PFSK-1 (cell line): ENCODE data around the gene RAD51B.

ENCODE experiments used
- FOXP2 ChIP-seq: optimal IDR thresholded peaks from 2 replicates; pipeline ENCODE3; 2011; ENCODE audit warnings: borderline replicate concordance, control low read depth, inconsistent platforms; ENCODE audit not compliant: insufficient read depth; ENCODE audit errors: extremely low read length, extremely low read depth
- POLR2AphosphoS5 ChIP-seq: IDR thresholded peaks from 2 replicates; pipeline ENCODE4 v1.6.1; 2012; ENCODE audit warnings: low read depth, mild to moderate bottlenecking, control low read depth, low read length, moderate library complexity
- SIN3A ChIP-seq: IDR thresholded peaks from 2 replicates; pipeline ENCODE4 v1.6.1; 2012; ENCODE audit warnings: mild to moderate bottlenecking, low read length, moderate library complexity, borderline replicate concordance; ENCODE audit not compliant: insufficient read depth
- TAF1 ChIP-seq: IDR thresholded peaks from 2 replicates; pipeline ENCODE4 v1.6.1; 2012; ENCODE audit warnings: low read length, control low read depth, borderline replicate concordance; ENCODE audit not compliant: insufficient read depth
- TF ChIP-seq, protein P1 (sequence below), 2 experiments: IDR thresholded peaks; 2 replicates each; pipeline versions ENCODE4 v1.6.1 to v1.8.0; 2011 to 2012; ENCODE audit warnings: low read depth in 2 of 2, low read length in 2 of 2, control low read depth in 1 of 2, inconsistent platforms in 1 of 2, mild to moderate bottlenecking in 1 of 2, moderate library complexity in 1 of 2; ENCODE audit not compliant: insufficient read depth in 1 of 2

RAD51B gene

DNA sequence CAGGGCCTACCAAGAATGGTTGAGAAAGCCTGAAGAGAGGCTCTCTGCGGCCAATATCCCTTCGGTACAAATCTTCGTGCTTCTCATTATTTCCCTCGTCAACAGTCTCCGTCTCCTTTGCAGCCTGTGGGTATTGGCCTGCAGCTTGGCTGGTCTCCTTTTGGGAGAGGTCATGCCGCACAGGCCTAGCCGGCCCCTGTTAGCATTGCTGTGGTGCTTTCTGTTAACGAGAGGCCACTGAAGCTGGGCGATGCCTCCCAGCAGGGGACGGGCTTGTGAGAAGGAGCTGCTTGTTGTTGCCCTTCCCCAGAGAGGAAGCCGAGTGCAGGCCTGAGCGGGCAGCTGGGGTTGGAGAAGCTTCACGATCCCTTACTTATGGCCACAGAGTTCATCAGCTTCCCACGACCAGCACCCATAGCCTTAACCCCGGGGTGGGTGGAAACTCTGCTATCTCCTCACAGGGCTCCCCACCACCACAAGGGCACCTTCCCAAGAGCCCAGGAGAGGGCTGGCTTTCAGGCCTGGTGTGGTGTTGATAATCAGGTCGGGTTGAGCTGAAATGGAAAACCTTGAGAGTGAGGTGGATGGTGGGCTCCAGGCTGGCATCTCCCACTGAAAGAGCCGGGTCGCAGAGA, 744.7 kb downstream of the RAD51B start:
- TF ChIP-seq POLR2AphosphoS5 (no peak), SIN3A (no peak), TAF1 (no peak)
- TF ChIP-seq, protein P1, sequence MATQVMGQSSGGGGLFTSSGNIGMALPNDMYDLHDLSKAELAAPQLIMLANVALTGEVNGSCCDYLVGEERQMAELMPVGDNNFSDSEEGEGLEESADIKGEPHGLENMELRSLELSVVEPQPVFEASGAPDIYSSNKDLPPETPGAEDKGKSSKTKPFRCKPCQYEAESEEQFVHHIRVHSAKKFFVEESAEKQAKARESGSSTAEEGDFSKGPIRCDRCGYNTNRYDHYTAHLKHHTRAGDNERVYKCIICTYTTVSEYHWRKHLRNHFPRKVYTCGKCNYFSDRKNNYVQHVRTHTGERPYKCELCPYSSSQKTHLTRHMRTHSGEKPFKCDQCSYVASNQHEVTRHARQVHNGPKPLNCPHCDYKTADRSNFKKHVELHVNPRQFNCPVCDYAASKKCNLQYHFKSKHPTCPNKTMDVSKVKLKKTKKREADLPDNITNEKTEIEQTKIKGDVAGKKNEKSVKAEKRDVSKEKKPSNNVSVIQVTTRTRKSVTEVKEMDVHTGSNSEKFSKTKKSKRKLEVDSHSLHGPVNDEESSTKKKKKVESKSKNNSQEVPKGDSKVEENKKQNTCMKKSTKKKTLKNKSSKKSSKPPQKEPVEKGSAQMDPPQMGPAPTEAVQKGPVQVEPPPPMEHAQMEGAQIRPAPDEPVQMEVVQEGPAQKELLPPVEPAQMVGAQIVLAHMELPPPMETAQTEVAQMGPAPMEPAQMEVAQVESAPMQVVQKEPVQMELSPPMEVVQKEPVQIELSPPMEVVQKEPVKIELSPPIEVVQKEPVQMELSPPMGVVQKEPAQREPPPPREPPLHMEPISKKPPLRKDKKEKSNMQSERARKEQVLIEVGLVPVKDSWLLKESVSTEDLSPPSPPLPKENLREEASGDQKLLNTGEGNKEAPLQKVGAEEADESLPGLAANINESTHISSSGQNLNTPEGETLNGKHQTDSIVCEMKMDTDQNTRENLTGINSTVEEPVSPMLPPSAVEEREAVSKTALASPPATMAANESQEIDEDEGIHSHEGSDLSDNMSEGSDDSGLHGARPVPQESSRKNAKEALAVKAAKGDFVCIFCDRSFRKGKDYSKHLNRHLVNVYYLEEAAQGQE (IDR thresholded peaks at IDR 0.05; ENCODE audit: insufficient read depth in 1 of 2, low read depth in 2 of 2, low read length in 2 of 2) = no peak

DNA sequence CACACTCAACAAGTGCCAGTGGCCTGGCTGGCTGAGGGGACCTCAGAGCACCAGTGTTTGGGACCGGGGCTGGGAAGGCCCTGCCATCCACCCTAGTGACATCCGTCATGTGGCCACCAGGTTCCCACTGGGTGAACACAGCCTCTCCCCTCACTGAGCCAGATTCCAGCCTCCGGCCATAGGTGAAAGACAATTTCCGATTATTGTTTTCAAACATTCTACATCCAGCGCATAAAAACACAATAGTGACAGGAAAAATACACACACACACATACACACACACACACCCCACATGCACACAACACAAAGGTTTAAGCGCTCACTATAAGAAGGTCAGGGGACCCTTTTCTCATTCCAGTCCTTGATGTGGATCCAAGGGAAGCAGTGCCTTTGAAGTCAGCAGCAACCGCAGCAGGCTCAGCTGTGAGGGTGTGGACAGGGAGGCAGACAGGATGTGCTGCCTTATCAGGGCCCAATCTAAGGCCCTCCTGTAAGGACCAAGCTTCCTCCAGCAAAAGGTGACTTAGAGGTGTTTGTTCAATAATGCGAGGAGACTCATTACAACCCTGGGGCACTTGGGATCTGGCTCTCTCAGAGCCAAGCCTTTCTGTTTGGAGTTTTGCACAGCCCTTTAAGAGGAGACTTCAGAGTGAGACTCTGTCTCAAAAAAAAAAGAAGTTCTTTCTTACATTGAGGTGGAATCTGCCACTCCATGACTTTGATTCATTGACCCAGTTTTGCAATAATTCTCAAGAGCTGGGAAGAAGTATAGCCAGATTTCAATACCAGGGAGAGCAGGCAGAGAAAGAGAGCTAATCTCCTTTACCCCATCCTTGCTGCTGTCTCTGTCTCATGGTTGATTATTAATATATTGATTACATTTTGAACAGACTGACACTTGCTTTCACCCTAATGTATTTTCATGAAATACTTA, 745.5 kb downstream of the RAD51B start:
- no peak for TF ChIP-seq SIN3A
- no peak for TF ChIP-seq TAF1
- TF ChIP-seq, protein P1 (IDR thresholded peaks at IDR 0.05; ENCODE audit: insufficient read depth in 1 of 2, low read depth in 2 of 2, low read length in 2 of 2) = no peak
- no peak for TF ChIP-seq FOXP2
- no peak for TF ChIP-seq POLR2AphosphoS5

DNA sequence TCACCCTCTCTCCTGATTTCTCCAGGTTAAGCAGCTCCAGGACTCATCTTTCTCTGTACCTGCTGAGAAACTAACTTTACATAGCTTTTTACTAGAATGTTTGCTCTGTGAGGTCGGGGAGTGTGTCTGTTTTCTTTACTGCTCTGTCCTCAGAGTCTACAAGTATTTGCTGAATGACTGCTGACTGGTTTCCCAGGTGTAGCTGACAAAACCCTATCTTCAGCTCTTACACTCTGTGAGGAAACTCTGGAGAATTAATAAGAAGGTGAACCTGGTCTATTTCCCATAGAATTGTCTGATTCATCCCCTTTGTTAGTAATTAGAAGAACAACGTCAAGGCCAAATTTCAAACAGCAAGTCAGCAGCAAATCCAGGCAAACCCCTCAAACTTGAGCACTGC, 746.5 kb downstream of the RAD51B start:
- TF ChIP-seq SIN3A (no peak), TAF1 (no peak), FOXP2 (no peak)
- TF ChIP-seq, protein P1 (IDR thresholded peaks at IDR 0.05; ENCODE audit: insufficient read depth in 1 of 2, low read depth in 2 of 2, low read length in 2 of 2) = no peak

DNA sequence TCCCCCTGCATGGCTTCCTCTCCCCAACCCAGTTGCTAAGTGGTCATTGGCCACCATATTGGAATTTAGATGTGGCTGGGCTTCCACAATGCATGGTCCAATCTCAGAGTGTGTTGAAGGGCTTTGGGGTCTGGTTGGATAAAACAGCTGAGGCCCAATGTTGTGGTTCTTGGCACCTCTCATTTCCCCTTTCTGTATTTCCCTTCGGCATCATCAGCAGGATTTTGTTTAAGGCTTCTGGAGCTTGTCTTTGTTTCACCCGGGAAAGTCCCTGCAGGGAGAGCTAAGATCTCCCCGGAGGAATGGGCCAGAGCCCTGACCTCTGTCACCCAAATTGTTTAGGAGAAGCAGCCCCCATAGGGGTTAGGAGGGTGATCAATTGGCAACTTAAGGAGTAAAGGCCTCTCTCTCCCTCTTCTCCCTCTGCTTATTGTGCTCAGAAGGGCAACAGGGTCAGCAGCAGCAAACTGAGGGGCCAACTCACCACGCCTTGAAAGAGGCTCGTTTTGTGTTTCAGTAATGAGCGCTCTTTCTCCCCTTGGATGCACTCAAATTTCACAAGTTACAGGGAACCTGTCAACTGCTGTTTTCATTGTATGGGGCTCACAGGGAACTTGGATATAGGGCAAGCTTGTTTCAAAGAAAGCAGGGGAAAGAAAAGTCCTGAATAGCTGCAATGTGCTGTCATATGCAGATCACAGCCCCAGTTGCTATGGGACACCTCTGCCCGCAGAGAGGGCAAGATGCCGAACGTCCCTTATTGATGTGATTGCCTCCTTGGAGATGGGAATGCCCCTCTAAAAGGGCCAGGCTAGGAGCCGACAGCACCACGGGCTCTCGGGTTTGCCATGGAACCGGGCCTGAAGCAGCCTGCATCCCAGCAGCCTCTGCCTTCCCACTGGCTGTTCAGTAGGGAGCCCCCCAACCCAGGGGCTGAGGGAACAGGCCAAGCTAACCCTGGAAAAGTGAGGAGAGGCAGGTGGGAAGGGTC, 749.6 kb downstream of the RAD51B start:
- TF ChIP-seq FOXP2 (no peak), SIN3A (no peak), TAF1 (no peak), POLR2AphosphoS5 (no peak)
- TF ChIP-seq, protein P1 (IDR thresholded peaks at IDR 0.05; ENCODE audit: insufficient read depth in 1 of 2, low read depth in 2 of 2, low read length in 2 of 2) = no peak
